Cardiac septum (tissue), 1 donor: ENCODE results near the gene ADAMTSL2. TPM values are rescaled to one million over a fixed set of nuclear protein-coding genes. Genes with fewer than 3 reads are reported as not detected.

Source experiments
- DNase-seq: peaks from one replicate; pipeline ENCODE4 v3.0.0-alpha.2; 2020; ENCODE audit warnings: low spot score
- intact Hi-C: fragments of 100-400 bp; cut with DNase I; formaldehyde crosslinking; loops from one replicate; pipeline ENCODE4 v1.14.0; 2022
- total RNA-seq: library from RNA; stranded (reverse); fragmentation: NEBNext Ultra II Directional; extraction: Animal tissue kit (Norgen Biotek cat#: 25700); gene quantifications from one replicate; pipeline ENCODE4 v1.2.1, GENCODE V29; 2021
- donor health status: DM: no; HTN: no; CAD: no.

Gene ADAMTSL2
- total RNA-seq, 1 donor from 2014 or later, result 9.6 TPM

DNA sequence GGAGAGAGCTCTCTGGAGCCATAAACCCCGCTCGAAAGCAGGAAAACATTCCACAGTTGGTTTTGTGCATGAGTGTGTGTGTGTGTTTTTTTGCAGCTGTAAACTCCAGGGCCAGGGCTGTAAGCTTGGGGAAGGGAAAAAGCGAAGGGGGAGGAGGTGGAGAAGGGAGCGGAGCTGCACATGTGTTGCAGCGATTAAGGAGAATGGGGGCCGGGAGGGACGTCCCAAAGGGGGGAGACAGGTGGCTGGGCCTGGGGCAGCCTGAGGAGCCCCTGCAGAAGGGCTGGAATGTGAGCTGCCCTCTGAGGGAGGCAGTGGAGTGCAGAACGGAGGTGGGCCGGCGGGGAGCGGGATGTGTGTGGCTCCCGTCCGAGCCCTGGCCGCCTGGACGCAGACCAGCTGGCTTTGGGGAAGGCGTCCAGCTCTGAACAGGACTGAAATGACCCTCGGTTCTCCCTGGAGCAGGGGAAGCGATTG, 7.0 kb upstream of the ADAMTSL2 start:
- intact Hi-C loops, result no loop called here
- DNase-seq, result no peak

DNA sequence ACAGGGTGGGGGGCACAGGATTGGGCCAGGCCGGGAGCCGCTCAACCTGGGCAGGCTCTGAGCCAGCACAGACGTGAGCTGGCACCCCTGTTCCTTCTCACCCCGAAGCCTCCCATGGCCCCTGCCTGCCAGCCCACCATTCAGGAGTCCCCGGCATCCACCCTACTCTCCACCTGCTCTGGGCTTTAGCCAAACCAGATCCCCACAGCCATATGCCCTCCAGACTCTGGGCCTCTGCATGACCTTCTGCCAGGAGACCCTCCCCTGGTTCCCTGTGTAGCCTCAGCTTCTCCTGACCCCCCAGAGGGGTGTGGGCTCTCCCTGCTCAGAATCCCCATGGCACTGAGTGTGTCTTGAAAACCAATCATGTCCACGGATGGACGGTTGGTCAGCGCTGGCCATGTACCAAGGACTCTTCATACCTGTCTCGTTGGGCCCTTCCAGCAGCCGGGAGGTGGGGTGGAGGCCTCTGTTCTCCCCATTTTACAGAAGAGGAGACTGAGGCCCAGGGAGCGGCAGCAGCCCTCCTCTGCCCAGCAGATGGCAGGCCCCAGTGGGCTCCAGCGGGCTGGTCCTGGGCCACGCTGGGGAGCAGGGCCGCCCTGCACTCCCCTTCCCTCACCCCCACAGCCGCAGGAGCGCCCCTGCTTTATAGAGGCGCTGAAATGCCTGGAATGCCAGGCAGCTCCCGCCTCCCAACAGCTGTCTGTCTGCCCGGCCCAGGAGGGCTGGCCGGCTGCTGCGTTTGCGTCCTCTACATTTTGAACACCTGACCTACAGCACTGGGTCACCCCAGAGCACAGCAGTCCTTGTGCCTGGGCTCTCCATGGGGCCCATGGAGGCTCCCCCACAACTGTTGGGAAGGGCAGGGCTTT, 6.3 kb upstream of the ADAMTSL2 start:
- DNase-seq, result no peak
- intact Hi-C loops, result no loop called here

DNA sequence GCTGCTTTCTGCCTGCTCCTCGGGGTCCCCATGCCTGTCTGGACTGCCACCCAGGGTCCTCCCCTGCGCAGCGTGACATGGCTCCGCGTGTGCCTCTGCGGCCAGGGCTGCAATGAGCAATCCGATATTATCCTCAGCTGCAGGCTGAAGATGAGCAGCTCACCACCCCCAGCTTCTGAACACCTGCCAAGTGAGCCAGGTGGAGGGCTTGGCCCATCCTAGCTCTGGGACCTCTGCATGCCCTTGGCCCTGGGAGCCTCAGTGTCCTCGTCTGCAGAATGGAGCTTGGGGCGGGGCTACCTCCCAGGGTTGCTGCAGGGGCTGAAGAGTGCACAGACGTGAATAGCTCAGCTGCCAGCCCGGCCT, 5.6 kb upstream of the ADAMTSL2 start:
- no peak for DNase-seq
- intact Hi-C loops, result no loop called here

DNA sequence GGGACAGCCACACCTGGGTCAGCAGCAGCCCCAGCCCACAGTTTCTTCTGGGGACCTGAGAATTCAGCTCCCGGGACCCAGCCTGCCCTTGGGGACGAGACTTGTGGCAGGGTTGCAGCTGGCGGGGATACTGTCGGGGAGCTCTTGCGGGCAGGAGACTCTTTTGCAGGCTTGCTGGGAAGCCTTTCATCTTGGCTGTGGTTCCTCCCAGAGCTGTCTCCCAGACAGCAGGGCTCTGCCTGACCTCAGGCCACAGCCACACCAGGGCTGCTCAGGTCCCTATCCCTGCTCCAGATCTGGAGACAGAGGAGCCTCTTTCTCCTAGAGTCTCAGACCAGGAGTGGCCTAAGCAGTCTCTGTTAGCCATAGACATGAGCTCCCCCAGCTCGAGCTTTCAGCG, 5.0 kb upstream of the ADAMTSL2 start:
- DNase-seq, result no peak
- intact Hi-C loops, result no loop called here

DNA sequence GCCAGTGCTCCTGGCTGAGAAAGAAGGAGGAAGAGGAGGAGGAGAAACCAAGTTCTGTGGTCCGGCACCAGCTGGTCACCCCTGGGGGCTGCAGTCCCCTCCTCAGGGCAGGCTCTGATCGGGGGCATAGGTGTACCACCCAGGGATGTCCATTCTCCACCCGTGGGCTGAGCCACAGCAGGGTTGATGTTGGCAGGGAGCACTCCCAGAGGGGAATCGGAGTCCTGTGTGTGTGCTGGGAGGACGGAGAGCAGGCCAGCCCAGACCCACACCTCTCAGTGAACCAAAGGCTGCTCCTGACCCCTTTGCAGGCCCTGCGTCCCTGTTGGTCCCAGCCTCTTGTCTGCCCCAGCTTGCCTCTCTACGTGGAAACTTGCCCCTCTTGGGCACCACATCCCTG, 4.6 kb upstream of the ADAMTSL2 start:
- intact Hi-C loops, result loop anchor here (5.0 kb wide), 1 partner anchor 42 kb away; no protein-coding TSS in a partner anchor
- no peak for DNase-seq

DNA sequence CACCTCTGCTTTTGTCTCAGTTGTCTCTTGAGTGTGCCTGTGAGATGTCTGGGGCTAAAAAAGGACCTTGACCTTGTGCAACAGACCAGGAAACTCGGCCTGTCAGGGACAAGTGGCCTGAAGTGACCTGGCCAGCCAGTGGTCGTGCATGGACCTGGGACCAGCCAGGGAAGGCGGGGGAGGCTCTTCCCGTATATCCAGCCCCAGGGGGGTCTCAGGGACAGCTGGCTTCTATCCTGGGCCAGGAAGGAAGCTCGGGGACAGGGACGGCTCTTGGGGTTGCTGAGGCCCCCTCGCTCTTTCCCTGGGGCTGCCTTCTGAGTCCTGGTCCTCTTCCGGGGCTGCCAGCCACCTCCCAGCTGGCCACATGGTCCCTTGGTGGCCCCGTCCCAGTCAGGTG, 3.2 kb upstream of the ADAMTSL2 start:
- no peak for DNase-seq
- intact Hi-C loops, result loop anchor here (5.0 kb wide), 1 partner anchor 41 kb away; no protein-coding TSS in a partner anchor

DNA sequence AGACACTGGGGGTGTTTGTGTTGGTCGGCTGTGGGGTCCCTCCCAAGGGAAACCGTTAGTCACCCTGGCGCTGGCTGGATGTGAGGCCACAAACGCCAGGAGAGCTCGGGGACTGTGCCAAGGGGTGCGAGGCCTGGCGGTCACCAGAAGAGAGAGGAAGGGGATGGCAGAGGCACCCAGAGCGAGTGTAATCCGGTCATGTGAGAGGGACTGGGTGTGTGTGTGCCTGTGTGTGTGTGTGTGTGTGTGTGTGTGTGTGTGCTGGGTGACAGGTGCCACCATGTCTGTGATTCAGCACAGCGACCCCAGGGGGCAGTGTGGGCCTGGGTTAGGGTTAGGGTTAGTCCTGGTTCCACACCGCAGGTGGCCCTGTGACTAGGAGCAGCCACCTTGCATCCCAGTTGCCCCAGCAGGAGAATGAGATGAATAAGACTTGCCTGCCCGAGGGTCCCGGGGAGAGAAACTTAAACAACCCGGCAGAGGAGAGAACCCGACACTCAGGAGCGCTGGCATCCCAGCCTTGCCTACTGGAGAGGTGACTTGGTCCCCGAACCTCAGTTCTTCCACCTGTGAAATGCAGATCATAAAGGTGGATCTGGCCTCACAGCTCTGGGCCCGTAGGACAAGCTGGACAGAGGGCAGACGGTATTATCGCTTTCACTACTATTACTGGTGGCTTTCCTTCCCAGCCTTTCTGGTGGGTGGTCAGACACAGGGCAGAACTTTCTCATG, 1.4 kb upstream of the ADAMTSL2 start:
- intact Hi-C loops, result loop anchor here (2.0 to 5.0 kb wide), 2 partner anchors 39 to 194 kb away; no protein-coding TSS in a partner anchor
- DNase-seq, result no peak

DNA sequence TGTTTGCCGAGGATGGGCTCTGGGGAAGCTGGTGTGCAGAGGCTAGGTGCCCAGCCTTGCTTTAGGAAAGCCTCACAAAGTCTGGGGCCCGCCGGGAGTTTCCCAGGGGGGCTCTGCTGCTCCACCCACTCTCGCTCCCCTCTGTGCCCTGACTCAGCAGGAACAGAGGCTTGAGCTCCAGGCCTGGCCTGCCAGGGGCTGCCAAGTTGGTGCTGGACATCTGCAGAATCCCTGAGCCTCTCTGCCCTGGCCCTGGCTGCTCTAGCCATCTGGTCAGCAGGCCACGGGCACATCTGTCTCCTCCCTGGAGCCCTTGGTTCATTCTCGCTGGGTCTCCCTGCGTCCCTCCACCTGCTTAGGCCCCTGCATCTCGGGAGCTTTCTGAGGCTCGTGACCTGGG, 647 bp upstream of the ADAMTSL2 start:
- intact Hi-C loops, result loop anchor here (2.0 to 5.0 kb wide), 2 partner anchors 38 to 193 kb away; no protein-coding TSS in a partner anchor
- no peak for DNase-seq

DNA sequence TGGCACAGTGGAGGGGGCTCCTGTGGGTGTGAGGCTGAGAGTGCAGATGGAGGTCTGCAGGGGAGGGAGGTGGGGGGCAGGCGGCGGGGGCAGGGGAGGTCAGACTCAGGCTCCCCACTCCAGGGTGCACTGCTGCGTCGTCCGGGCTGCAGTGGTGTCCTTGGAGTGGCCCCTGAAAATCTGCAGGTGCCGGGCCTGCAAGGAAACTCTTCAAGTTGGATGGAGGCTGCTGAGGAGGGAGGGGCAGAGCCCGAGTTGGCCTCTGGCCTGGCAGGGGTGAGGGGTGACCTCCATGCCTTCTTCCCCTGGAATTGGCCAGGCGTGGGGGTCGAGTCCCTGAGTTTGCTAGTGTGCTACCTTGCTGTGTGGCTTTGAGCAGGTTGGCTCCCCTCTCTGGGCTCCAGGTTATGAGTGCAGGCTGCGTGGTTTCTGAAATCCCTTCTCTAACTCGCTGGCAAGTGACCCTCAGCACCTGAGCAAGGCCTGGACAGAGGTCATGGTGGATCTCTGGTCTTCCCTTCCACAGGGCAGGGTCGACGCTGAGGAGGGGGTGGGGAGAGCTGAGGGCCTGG, 888 bp downstream of the ADAMTSL2 start:
- intact Hi-C loops, result no loop called here
- no peak for DNase-seq

DNA sequence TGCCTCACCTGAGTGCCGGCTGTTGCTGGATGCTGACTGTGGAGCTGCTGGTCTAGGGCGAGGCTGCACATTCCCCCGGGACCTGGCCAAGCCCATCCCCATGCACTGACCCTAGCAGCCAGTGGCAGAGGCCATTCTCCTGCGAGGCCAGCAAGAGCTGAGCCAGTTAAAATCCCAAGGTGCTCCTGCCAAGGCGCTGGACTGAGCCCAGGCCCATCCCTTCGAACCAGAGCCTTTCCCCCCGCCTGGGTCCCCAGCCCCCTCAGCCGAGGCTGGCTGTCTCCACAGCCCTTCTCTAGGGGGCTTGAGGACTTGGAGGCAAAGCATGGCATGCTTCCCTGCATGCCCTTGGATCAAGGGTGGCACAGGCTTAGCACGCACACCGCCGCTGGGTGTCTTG, 1.6 kb downstream of the ADAMTSL2 start:
- intact Hi-C loops, result no loop called here
- no peak for DNase-seq

DNA sequence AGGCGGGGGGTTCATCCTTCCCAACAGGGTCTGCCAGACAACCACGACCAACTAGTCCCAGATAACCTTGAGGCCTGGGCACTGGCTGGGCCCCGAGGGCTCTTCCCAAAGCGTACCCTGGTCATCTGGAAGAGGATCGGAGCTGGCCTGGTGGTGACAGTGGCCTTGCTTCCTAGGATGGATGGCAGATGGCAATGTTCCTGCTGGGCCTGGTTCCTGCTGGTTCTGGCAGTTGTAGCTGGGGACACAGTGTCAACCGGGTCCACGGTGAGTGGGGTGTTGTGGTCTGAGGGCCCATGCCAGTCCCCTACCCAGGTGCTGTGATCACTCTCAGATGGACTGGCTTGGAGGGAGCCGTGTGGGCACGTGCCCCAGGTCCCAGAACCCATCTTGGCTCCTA, 2.0 kb downstream of the ADAMTSL2 start:
- intact Hi-C loops, result no loop called here
- DNase-seq, result no peak

DNA sequence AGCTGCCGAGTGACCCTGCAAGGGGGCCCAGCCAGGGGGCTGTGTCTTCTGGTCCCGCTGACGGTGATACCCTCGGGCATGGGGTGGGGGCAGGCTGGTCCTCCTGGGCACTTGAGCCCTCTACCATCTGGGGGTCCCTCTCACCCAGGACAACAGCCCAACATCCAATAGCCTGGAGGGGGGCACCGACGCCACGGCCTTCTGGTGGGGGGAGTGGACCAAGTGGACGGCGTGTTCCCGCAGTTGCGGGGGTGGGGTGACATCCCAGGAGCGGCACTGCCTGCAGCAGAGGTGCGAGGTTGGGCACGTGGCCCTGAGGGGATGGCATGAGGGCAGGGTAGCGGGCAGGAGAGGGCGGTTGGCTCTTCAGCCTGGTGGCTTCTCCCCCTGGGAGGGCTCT, 2.8 kb downstream of the ADAMTSL2 start:
- intact Hi-C loops, result no loop called here

DNA sequence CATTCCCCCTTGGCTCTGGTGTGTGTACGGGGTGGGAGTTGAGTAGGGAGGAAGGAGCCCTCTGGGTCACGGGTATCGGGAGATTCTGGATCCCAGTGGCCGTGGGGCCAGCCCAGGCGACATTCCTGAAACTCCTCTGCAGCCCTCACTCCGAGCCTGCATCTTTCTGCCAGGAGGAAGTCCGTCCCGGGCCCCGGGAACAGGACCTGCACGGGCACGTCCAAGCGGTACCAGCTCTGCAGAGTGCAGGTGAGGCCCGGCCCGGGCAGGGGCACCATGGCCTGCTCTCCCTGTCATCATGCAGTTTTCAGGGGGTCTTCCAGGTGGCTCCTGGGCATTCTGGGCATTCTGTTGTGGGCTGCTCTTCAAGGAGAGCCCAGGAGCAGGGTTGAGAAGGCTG, 3.7 kb downstream of the ADAMTSL2 start:
- intact Hi-C loops, result loop anchor here (2.0 kb wide), 1 partner anchor 19 kb away; no protein-coding TSS in a partner anchor
- DNase-seq, result no peak

More for the DNA sequence above, 2.8 kb downstream of the ADAMTSL2 start:
- DNase-seq, result no peak

DNA sequence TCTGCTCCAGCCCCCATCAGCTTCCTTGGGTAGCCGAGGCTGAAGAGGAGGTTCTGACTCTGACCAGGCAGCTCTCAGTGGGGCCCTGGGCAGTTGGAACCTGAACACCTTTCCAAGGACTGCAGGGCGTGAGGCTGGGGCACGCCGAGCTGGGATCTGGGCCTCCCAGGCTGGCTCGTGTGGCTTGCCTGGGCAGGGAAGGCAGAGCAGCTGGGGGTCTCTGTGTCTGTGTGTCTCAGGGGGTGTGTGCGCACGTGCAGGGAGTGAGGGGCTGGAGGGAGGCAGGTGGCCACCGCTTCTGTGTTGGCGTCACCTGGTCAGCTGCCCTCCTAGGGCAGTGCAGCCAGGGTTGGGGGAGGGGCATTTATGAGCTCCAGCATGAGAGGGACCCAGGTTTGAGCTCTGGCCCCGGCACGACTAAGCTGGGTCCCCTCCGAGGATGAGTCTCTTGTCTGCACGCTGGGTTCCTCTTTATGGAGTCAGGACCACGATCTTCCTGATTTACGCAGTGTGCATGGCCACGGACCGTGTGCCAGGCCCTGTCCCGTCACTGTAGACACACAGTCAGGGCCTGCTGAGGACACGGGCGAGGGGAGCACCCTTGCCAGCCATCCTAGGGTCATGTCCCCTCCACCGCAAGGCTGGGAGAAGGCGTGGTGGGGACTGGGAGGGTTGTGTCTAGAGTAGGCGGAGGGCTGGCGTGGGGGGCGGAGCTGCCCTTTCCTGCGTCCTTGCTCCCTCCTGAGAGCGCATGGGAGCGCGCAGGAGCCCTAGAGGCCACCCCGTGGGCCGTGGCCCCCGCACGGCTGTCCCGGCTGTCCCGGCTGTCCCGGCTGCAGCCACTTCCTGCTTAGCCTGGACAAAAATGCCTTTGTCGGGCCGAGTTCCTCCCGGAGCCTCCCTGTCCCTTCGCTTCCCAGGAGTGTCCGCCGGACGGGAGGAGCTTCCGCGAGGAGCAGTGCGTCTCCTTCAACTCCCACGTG, 4.6 kb downstream of the ADAMTSL2 start:
- intact Hi-C loops, result loop anchor here (2.0 kb wide), 1 partner anchor 18 kb away; no protein-coding TSS in a partner anchor
- DNase-seq, result peak; percentile 85

DNA sequence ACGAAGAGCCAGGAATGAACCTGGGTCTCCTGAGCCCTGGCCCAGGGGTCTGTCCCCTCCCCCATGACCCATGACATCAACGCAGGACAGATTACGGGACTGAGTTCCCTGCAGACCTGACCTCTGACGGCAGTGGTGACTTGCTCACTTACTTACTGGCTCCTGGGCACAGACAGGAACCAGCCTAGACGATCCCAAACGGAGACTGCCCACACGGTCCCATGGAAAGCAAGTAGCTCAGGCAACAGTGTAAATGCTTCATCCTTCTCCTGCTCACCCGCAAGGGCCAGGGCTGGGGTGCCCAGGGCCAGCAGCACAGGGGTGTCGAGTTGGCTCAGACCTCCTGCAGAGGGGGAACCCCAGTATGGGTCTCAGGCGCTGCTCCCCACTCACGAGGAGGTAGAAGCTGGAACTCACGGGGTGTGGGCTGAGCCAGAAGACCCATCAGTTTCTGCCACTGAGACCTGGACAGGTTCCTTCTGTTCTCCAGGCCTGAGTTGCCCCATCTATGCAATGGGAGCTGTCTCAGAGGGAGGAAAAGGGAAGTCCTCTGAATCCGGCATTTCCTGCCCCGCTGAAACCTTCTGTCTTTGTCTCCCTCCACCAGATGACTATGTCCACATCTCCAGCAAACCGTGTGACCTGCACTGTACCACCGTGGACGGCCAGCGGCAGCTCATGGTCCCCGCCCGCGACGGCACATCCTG, 5.6 kb downstream of the ADAMTSL2 start:
- no peak for DNase-seq
- intact Hi-C loops, result loop anchor here (2.0 kb wide), 1 partner anchor 17 kb away; no protein-coding TSS in a partner anchor

DNA sequence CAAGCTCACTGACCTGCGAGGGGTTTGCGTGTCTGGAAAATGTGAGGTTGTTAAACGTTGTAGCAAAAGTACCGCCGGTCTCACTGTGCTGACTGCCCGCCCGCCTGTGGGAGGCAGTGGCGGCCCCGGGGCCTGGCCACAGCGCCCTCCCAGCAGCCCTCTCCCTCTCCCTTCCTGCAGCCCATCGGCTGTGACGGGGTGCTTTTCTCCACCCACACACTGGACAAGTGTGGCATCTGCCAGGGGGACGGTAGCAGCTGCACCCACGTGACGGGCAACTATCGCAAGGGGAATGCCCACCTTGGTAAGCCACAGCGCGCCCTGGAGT, 6.2 kb downstream of the ADAMTSL2 start:
- intact Hi-C loops, result no loop called here
- no peak for DNase-seq

DNA sequence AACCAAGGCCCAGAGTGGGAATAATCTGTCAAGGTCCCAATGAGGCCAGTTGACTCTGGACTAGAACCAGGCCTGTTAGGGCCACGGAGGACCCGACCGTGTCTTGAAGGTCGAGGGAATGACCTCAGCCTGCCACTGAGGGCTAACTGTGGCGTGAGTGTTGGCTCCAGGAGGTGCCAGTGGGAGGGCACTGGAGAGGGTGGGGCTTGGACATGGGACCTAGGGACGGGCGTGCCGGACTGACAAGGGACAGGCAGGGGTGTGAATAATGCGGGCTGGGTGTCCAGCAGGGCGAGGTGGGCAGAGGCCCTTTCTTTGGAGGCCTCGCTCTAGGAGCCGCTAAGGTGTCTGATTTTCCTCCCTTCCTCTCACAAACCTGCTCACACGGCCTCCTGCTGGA, 7.5 kb downstream of the ADAMTSL2 start:
- intact Hi-C loops, result no loop called here
- no peak for DNase-seq

DNA sequence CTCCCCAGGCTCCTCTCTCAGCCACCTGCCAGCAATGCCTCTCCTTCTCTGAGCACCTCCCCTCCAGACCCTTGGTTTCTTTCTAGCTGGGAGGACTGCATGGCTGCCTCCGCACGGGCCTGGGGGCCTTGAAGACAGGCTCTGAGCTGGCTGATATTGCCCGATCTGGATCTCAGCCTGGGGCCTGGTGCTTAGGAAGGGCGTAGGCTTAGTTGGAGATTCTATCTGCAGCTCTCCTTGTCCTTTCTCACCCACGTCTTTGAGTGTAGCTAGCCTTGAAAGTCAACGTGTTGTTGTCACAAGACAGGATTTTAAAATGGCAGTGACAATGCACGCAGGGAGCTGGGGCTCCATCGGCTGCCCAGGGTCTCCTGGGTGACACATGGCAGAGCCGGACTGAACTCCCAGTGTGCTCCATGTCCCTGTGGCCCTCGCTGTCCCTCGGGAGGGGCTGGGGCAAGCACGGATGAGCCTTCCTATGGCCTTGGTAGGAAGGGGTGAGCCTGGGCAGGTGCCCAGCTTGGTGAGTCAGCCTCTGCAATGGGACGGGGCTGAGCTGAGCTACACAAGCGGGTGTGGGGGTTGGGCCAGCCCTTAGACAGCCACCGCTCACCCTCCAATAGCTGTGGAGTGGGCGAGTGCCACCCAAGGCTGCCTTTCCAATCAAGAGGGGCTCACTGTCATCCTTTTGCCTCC, 9.4 kb downstream of the ADAMTSL2 start:
- DNase-seq, result no peak
- intact Hi-C loops, result no loop called here
